Right atrium auricular region (tissue), 2 donors: ENCODE results near the gene BCAN. TPM values are rescaled to one million over a fixed set of nuclear protein-coding genes. Genes with fewer than 3 reads are reported as not detected.

ENCODE experiments used
- DNase-seq: peaks from one replicate; pipeline ENCODE4 v3.0.0-alpha.2; 2019; ENCODE audit warnings: low spot score
- H3K27ac ChIP-seq, 2 donors: fragments of 200-600 bp; sonication (generic); 1 replicate in 1 of 2; 2 replicates in 1 of 2; pipeline ENCODE4 v1.5.1; 2016 to 2019
- H3K27me3 ChIP-seq, 2 donors: fragments of 200-600 bp; sonication (generic); one replicate each; pipeline versions ENCODE4 v1.5.1 to v1.6.0; 2017 to 2019
- H3K36me3 ChIP-seq: fragments of 200-600 bp; sonication (generic); one replicate; pipeline ENCODE4 v1.5.1; 2016
- H3K4me1 ChIP-seq, 2 donors: fragments of 200-600 bp; sonication (generic); one replicate each; pipeline versions ENCODE4 v1.5.1 to v1.6.0; 2017 to 2019
- H3K4me3 ChIP-seq, 2 donors: fragments of 200-600 bp; sonication (generic); 1 replicate in 1 of 2; 2 replicates in 1 of 2; pipeline ENCODE4 v1.5.1; 2017 to 2019; ENCODE audit warnings: mild to moderate bottlenecking in 1 of 2, moderate library complexity in 1 of 2
- H3K9me3 ChIP-seq, 2 donors: fragments of 200-600 bp; sonication (generic); one replicate each; pipeline ENCODE4 v1.5.1; 2019
- CTCF ChIP-seq, 2 donors: fragments of 200-600 bp; sonication (generic); IDR thresholded peaks; one replicate each; pipeline ENCODE4 v1.5.1; 2019; ENCODE audit warnings: antibody characterized with exemption in 2 of 2
- total RNA-seq, 2 donors: library from RNA; depleted of rRNA; stranded (reverse); fragments of >200 nt; gene quantifications; one replicate each; pipeline ENCODE4 v1.1.0, GENCODE V29; 2016

The BCAN gene
- total RNA-seq, 2 donors from 2014 or later: not detected

- peak in 1 of 2 donors; percentile 8 for TF ChIP-seq CTCF (IDR thresholded peaks at IDR 0.05)
- Histone ChIP-seq H3K9me3 (no peaks in the 10 kb centered on the region), H3K4me1 (peaks cover 0 to 52% of the 10 kb centered on the region in 2 donors), H3K4me3 (peak within 1 kb of the TSS; percentile 71 to 72), H3K27me3 (no peaks in the 10 kb centered on the region), H3K36me3 (peaks cover 24% of the 10 kb centered on the region), H3K27ac (peak within 1 kb of the TSS; percentile 90 to 96)
- peak; percentile 80 for DNase-seq
Observed at GRCh38 chr1:156676820-156677615, 35.1 kb downstream of the BCAN start, which contains the start of gene NES. NES (minus strand) TSS chr1:156677407; CDS start chr1:156677264, 143 bp downstream.

- H3K4me1 ChIP-seq: peaks cover 0 to 48% of the 10 kb centered on the region in 2 donors
- DNase-seq: peak; percentile 77
- H3K9me3 ChIP-seq: no peaks in the 10 kb centered on the region
- H3K4me3 ChIP-seq: peak overlapping the region; percentile 71 to 72
- H3K27ac ChIP-seq: peak overlapping the region; percentile 90 to 96
- peak; percentile 73 to 90 for TF ChIP-seq CTCF (IDR thresholded peaks at IDR 0.05)
- H3K36me3 ChIP-seq: peaks cover 15% of the 10 kb centered on the region
- H3K27me3 ChIP-seq: no peaks in the 10 kb centered on the region
Observed at GRCh38 chr1:156677616-156678596, 36.0 kb downstream of the BCAN start.

GRCh38 chr1:156680056-156680455 lies 38.1 kb downstream of the BCAN start:
- H3K27me3 ChIP-seq: no peaks in the 10 kb centered on the region
- H3K4me1 ChIP-seq: peaks cover 0 to 27% of the 10 kb centered on the region in 2 donors
- no peak overlapping the region for H3K27ac ChIP-seq
- TF ChIP-seq CTCF (IDR thresholded peaks at IDR 0.05): no peak
- no peak for DNase-seq
- H3K4me3 ChIP-seq: no peak overlapping the region
- no peaks in the 10 kb centered on the region for H3K9me3 ChIP-seq
- H3K36me3 ChIP-seq: peaks cover 1% of the 10 kb centered on the region

- H3K27me3 ChIP-seq: no peaks in the 10 kb centered on the region
- DNase-seq: no peak
Observed at GRCh38 chr1:156681196-156681960, 39.5 kb downstream of the BCAN start.

More at GRCh38 chr1:156681196-156681960, 39.5 kb downstream of the BCAN start:
- Histone ChIP-seq H3K4me1 (peaks cover 0 to 16% of the 10 kb centered on the region in 2 donors), H3K9me3 (no peaks in the 10 kb centered on the region), H3K4me3 (no peak overlapping the region), H3K36me3 (no peaks in the 10 kb centered on the region), H3K27ac (no peak overlapping the region)
- no peak for TF ChIP-seq CTCF (IDR thresholded peaks at IDR 0.05)
